Chondrocyte (in vitro differentiated cells): ENCODE results near the gene TBXA2R. TPM values are rescaled to one million over a fixed set of nuclear protein-coding genes. Genes with fewer than 3 reads are reported as not detected.
A peak's percentile ranks its signal among the peaks of the same experiment; 100 is the strongest.
"Not testable (repeated sequence)": the region's sequence is repeated elsewhere in the genome, so short reads cannot be mapped to it uniquely, and the experiment has no call there.

Source experiments
- DNase-seq: peaks from one replicate; pipeline ENCODE4 v3.0.0; 2021; ENCODE audit warnings: mixed read lengths, low spot score
- H3K27ac Mint-ChIP-seq: one replicate; pipeline ENCODE4 v1.8.0; 2021; ENCODE audit warnings: mild to moderate bottlenecking, moderate library complexity, mixed read lengths; ENCODE audit not compliant: unreplicated experiment
- H3K27me3 Mint-ChIP-seq: 2 replicates; pipeline ENCODE4 v1.8.0; 2021; ENCODE audit warnings: low read depth, mixed read lengths
- H3K36me3 Mint-ChIP-seq: 2 replicates; pipeline ENCODE4 v1.8.0; 2021; ENCODE audit warnings: low read depth, mixed read lengths
- H3K4me1 Mint-ChIP-seq: 2 replicates; pipeline ENCODE4 v1.8.0; 2021; ENCODE audit warnings: low read depth, mild to moderate bottlenecking, mixed read lengths
- H3K4me3 Mint-ChIP-seq: one replicate; pipeline ENCODE4 v1.8.0; 2021; ENCODE audit warnings: mild to moderate bottlenecking, moderate library complexity, mixed read lengths; ENCODE audit not compliant: unreplicated experiment
- H3K9me3 Mint-ChIP-seq: 2 replicates; pipeline ENCODE4 v1.8.0; 2021; ENCODE audit warnings: low read depth, mixed read lengths
- CTCF ChIP-seq: fragments of 200-600 bp; sonication (generic); IDR thresholded peaks from 2 replicates; pipeline ENCODE4 v1.5.0; 2021; ENCODE audit warnings: antibody characterized with exemption, mild to moderate bottlenecking, moderate library complexity
- total RNA-seq: library from RNA; stranded (reverse); gene quantifications from 3 replicates; pipeline ENCODE4 v1.2.1, GENCODE V29; 2021

The TBXA2R gene
- total RNA-seq, 1 donor from 2014 or later: 5.8 TPM

- peaks cover 15% of the 10 kb centered on the region for H3K4me1 Mint-ChIP-seq
- no peak for TF ChIP-seq CTCF
- no peaks in the 10 kb centered on the region for H3K27me3 Mint-ChIP-seq
- no peak for DNase-seq
- peak overlapping the region; percentile 75 for H3K4me3 Mint-ChIP-seq
- H3K27ac Mint-ChIP-seq: peak overlapping the region; percentile 33
- H3K9me3 Mint-ChIP-seq: no peaks in the 10 kb centered on the region
- peaks cover 6% of the 10 kb centered on the region for H3K36me3 Mint-ChIP-seq
Observed at GRCh38 chr19:3573858-3574637, 32.6 kb downstream of the TBXA2R start.

DNA sequence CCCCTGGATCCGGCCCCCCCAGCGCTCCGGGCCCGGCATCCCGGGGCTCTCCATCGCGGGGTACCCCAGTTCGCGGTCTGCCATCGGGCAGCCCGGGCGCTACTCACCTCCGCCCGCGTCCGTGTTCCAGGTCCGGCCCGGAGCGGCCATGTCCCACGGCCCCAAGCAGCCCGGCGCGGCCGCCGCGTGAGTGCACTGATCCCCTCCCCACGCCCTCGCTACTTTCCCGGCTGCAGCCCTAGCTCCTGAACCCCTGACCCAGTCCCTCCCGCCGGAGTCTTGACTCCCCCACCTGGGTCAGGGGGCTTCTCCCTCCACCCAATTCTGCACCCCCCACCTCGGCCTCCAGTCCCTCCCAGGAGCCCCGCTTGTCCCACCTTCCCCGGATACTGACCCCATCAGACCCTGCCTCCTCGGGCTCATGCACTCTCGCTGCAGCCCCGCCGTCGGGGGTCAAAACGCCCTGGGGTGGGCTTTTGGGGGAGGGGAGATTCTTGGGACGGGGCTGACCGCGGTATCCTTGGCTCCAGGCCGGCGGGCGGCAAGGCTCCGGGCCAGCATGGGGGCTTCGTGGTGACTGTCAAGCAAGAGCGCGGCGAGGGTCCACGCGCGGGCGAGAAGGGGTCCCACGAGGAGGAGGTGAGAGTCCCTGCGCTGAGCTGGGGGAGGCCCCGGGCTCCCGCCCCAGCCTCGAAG lies 33.4 kb downstream of the TBXA2R start:
- no peak for DNase-seq
- Mint-ChIP-seq H3K27ac (peak overlapping the region; percentile 57), H3K9me3 (no peaks in the 10 kb centered on the region)

GRCh38 chr19:3572855-3573161 lies 33.9 kb downstream of the TBXA2R start, which contains the start of gene HMG20B:
Gene HMG20B, plus strand, starts transcription at chr19:3572944. Its CDS starts 366 bp downstream, at chr19:3573310.
- no peak for DNase-seq
- no peaks in the 10 kb centered on the region for H3K27me3 Mint-ChIP-seq
- peaks cover 6% of the 10 kb centered on the region for H3K36me3 Mint-ChIP-seq
- peaks cover 15% of the 10 kb centered on the region for H3K4me1 Mint-ChIP-seq
- peak within 1 kb of the TSS; percentile 57 for H3K27ac Mint-ChIP-seq
- H3K4me3 Mint-ChIP-seq: peak within 1 kb of the TSS; percentile 75
- TF ChIP-seq CTCF: no peak
- no peaks in the 10 kb centered on the region for H3K9me3 Mint-ChIP-seq

More for the DNA sequence above, 33.4 kb downstream of the TBXA2R start:
- H3K27me3 Mint-ChIP-seq: no peaks in the 10 kb centered on the region
- peaks cover 15% of the 10 kb centered on the region for H3K4me1 Mint-ChIP-seq
- H3K36me3 Mint-ChIP-seq: peaks cover 6% of the 10 kb centered on the region
- no peak for TF ChIP-seq CTCF
- H3K4me3 Mint-ChIP-seq: peak overlapping the region; percentile 75

- peaks cover 15% of the 10 kb centered on the region for H3K4me1 Mint-ChIP-seq
- no peak for TF ChIP-seq CTCF
- no peaks in the 10 kb centered on the region for H3K27me3 Mint-ChIP-seq
- H3K27ac Mint-ChIP-seq: peak overlapping the region; percentile 17
- H3K9me3 Mint-ChIP-seq: no peaks in the 10 kb centered on the region
- peaks cover 6% of the 10 kb centered on the region for H3K36me3 Mint-ChIP-seq
- DNase-seq: peak; percentile 100
- peak overlapping the region; percentile 75 for H3K4me3 Mint-ChIP-seq
Observed at GRCh38 chr19:3572132-3572854, 34.4 kb downstream of the TBXA2R start.

DNA sequence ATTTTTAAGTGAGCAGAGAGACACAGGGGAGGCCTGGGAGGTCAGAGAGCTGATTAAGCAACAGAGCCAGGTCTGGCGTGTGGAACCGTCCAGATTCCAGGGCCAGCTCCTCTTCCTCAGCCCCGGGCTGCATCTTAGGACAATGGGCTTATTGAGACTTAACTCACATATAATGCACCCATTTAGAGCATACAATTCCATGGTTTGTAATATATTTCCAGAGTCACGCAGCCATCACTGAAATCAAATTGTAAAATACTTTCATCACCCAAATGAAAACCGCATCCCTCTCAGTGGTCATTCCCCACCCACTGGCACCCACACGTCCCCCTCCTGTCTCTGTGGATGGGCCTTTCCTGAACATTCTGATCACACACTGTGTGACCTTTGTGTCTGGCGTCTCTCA lies 36.1 kb downstream of the TBXA2R start:
- Mint-ChIP-seq H3K4me1 (peaks cover 15% of the 10 kb centered on the region), H3K4me3 (no peak overlapping the region), H3K9me3 (no peaks in the 10 kb centered on the region), H3K36me3 (peaks cover 6% of the 10 kb centered on the region), H3K27me3 (no peaks in the 10 kb centered on the region), H3K27ac (no peak overlapping the region)
- DNase-seq: no peak
- TF ChIP-seq CTCF: no peak

DNA sequence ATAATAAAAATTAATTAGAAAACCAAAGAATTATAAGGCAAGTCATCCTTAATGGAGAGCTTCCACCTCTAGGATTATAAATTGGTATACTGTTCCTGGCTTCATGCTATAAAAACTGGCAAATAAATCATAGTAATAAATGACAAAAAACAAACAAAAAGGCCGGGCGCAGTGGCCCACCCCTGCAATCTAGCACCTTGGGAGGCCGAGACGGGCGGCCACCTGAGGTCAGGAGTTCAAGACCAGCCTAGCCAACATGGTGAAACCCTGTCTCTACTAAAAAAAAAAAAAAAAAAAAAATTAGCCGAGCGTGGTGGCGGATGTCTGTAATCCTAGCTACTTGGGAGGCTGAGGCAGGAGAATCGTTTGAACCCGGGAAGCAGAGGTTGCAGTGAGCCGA lies 36.6 kb downstream of the TBXA2R start:
- not testable (repeated sequence) for H3K9me3 Mint-ChIP-seq, DNase-seq, H3K4me3 Mint-ChIP-seq, H3K36me3 Mint-ChIP-seq, H3K27ac Mint-ChIP-seq, H3K27me3 Mint-ChIP-seq
- H3K4me1 Mint-ChIP-seq: peaks cover 14% of the 10 kb centered on the region
